NCI-H1105 (cell line): ENCODE data around the gene LONRF2.

Source experiments
- DNase-seq: peaks from one replicate; lab custom pipeline; 2025; lab: John Stamatoyannopoulos, UW

The LONRF2 gene

DNA sequence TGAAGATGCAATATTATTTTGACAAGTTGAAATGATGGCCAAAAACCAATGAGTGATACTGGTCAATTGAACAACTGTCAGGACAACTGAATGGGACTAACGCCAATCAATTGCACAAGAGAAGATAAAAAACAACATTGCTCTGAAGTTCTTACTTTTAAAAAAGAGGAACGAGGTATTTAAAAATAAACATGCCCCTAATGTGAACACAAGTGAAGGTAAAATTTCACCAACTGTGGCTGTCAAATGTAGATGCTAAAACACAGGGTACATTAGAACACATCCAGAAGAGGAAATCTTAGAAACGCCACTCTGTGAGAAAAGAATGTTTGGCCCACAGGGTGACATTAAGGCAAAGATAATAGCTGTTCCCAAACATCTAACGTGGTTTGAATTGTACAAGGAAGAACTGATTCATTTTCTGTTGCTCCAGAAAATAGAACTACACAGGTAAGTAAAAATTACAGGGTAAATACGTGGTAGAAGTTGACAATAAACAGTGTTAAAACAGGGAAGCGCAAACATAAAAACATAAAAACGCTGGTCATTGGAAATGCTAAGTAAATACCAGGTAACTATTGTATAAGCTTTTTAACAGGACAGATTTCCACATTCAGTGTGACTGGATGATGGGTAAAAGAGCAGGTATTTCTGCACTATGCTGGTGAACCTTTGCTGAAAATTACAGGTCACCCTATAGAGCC, 20.3 kb downstream of the LONRF2 start:
- no peak for DNase-seq

DNA sequence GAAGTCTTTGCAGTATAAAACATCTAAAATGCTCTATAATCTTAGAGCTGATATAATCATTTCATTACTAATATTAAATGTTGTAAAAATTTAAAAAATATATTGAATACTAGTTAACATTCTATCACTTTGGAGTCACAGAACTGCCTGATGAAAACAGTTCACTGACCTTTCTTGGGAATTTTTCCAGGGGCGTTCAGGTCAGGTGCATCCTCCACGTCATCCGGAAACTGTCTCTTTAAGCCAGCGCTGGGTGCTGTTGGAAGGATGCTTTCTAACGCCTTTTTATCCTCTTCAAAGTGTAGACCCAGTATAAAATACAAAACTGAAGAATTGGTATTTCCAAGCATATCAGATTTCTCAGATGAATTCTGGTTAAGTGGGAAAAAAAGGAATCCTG, 22.8 kb downstream of the LONRF2 start:
- DNase-seq, result no peak

DNA sequence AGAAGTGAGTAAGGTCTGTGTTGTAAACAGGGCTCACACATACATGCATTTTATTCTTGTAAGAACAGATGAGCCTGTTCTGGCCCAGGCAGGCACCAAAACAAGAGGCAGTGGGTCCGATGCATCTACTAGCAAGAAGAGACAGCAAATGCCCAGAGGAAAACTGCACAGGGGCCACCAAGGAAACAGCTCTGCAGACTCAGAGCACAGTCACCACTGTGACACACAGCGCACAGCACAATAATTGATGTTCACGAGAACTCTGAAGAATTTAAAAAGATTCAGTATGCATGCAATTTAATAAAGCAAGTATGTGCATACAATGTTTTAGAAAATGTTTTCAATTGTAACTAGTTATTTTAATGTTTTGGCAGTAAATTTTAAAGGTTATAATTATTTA, 24.8 kb downstream of the LONRF2 start:
- no peak for DNase-seq

DNA sequence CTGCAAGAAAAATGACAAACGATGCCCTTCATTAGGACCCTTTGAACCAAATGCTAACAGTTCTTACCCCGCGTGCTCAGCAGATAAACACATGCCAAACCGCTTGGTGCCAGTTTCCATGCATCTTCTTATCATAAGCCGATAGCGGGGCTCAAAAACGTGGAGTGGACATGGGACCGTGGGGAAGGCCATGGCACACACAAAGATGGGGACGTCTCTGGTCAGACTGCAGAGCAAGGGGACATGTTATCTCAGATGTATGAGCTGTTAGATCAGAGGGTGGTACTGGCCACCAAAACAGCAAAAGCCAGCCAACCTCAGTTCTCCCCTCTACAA, 28.2 kb downstream of the LONRF2 start:
- DNase-seq, result no peak

DNA sequence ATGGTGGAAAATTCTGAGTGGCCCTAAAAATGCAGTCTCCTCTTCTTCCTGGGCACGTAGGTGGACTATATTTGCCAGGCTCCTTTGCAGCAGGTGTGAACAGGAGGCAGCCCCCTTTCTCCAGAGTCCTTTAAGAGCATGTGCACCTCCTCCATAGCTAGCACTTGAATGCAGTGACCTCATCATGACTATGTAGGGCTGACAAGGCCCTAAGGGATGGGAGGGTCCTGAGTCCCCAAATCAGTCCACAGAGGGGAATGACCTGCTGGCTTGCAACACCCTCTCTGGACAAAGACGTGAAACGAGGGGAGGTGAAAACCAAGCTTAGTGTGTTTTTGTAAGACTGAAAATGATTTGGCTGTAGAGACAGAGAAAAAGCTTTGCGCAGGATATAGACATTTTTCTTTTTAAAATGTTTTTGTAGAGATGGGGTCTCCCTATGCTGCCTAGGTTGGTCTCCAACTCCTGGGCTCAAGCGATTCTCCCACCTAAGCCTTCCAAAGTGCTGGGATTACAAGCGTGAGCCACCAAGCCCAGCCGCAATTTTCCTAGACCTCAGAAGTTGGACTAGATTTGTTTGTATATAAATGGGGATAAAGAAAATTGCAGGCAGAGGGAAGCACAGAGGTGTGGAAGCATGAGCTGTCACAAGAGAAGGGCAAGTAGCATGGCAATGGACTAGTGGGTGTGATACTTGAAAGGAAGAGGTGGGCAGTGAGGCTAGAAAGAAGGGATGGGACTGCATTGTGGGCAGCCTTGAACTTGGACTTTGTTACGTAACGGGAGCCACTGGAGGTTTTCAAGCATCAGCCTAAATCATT, 28.8 kb downstream of the LONRF2 start:
- DNase-seq, result no peak

DNA sequence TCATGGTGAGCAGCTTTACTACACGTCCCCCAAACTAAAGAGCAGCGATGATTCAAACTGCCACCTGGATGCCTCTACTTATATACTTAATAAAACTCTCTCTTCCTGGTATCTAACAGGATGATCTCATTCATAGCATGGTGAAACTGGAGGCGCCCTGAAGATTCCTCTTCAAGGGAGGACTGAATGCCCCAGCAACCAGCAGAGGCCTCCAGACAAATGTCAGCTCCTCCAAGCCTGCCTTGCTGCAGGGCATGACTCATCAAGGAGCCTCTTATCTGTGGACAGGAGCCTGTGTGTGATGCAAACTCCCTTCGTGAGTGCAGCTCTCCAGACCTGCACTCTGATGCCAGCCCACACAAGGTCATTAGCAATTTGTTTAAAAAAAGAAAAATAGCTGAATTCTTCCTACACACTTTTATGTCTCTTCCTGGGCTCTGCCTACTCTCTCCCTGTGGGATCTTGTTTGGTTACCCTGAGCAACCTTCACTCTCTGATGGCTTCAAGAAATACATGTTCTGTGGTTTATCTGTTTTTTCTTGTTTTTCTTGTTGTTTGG, 30.2 kb downstream of the LONRF2 start:
- DNase-seq, result no peak

DNA sequence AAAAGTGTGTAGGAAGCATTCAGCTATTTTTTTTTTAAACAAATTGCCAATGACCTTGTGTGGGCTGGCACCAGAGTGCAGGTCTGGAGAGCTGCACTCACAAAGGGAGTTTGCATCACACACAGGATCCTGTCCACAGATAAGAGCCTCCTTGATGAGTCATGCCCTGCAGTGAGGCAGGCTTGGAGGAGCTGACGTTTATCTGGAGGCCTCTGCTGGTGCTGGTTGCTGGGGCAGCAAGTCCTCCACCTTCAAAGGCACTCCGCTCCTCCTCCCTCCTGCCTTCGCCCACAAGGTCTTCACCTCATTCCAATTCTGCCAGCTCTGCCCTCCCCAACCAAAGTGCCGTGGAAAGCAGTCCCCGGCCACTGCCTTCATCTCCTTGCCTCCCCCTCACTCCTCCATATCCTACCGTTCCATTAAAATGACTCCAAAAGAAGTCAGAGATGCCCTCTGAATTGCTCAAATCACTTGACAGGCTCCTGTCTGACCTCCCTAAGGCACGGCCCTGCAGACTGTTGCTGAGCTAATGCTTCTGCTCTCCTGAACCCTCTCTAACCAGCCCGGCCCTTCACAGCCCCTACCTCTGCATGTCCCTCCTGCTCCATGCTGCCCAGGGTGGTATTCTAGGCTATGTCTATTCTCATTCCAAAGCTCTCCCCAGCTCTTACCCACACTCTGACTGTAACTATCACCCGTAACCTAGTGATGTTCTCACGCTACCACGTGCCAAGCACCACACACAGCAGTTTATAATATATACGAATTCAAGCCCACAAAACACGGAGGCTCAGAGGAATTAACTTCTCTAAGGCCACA, 30.9 kb downstream of the LONRF2 start:
- no peak for DNase-seq

DNA sequence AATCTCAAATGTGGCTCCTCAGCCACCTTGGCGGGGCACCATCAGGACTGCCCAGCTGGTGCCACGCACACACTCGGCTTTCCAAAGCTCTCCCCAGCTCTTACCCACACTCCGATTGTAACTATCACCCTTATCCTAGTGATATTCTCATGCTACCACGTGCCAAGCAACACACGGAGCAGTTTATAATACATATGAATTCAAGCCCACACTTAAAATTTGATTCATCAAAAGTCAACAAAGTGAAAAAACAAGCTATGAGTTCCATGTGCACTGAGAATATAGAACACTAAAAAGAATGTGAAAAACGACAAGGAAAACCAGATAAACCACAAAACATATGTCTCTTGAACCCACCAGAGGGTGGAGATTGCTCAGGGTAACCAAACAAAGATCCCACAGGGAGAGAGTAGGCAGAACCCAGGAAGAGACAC, 31.6 kb downstream of the LONRF2 start:
- DNase-seq, result no peak

DNA sequence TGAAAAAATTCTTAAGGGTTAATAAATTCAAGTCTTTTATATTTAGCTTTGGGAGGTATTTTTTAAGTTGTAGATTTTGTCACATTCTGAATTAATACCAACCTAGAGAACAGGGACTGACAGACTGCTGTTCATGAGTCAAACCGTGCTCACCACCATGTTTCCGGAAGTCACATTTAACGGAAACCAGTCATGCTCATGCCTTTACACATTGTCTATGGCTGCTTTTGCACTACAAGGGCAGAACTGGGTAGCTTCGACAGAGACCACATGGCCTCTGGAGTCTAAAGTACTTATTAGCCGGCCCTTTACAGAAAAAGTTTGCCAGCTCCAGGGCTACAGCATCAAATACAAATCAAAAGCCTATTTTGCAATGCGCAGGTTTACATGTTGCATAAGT, 33.3 kb downstream of the LONRF2 start:
- DNase-seq, result no peak

DNA sequence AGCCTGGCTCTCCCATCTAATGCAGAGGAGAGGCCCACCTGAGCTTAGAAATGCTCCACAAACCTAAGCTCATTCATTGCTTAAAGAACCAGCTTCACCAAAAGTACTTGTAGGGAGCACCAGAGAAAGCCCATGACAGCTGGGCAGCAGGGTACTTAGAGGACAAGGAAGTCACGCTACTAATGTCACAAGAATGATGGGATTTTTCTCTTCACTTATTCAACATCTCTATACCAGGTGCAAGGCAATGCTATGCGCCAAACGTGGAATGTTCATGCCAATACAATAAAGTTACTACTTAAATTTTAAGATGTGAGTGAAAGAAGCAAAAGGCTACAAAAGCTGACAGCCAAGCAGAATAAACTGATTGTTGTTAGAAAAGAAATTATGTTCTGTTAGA, 36.0 kb downstream of the LONRF2 start:
- no peak for DNase-seq

DNA sequence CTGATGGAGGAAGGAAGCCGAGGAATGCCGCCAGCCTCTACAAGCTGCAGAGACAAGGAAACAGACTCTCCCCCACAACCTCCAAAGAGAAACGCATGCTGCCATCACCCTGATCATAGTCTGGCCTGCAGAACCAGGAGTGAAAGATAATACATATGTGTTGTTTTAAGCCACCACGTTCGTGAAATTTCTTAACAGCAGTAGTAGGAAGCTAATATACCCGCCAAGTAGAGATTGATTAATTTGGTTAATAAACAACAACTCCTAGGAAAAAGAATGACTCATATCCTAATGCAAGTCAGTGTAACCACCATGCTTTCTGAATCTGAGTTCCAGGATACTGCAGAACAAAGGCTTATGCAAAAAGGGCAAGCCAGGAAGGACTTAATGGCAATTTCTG, 36.6 kb downstream of the LONRF2 start:
- DNase-seq, result no peak

DNA sequence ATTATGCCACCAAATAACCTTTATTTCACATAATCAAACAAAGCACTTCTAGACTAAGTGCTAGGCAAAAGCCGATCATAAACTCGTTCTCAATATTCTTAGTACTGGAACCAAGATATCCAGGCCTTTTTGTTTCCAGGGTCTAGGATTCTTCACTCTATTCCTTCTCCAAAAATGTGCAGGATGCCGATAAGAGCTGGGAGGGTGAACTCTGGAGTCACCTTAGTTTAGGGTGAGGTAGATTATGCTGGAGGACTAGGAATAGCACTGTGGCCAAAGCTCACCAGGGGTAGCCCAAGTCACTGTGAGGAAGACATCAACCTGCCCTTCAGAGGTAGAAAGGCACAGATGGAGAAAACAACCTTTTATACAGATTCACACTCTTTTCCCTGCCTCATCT, 37.3 kb downstream of the LONRF2 start:
- DNase-seq, result no peak

DNA sequence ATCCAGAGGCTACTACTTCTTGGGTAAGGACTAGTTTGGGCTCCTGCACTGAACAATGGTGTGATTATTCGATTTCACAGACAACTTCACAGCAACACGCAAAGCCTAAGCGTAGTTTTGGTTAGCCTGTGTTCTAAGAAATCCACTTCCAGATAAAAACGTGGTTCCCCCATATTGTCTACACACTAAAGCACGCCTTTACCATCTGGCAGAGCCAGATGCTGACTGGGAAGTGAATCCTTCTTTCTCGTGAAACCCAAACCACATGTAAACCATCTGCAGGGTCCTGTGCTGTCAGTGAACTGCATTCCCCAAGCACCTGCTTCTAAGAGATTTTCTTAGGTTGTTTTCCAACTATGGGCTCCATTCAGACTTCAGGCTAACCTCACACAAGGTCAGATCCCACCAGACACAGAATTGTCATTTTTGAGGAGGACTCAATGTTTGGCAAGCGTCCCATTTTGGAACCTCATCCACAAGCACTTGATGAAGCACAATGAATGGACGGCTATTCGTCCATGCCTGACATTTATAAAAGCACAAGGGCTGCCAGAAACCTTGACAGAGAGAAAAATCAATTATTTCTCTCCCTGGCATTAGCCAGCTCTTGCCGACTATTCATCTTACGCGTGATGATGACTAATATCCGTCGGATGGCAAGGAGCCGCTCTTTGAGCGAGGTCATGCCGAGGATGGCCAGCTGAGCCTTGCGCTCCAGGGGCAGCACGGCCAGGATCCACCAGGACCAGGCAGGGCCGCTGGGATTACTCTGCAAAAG, 38.4 kb downstream of the LONRF2 start:
- no peak for DNase-seq

DNA sequence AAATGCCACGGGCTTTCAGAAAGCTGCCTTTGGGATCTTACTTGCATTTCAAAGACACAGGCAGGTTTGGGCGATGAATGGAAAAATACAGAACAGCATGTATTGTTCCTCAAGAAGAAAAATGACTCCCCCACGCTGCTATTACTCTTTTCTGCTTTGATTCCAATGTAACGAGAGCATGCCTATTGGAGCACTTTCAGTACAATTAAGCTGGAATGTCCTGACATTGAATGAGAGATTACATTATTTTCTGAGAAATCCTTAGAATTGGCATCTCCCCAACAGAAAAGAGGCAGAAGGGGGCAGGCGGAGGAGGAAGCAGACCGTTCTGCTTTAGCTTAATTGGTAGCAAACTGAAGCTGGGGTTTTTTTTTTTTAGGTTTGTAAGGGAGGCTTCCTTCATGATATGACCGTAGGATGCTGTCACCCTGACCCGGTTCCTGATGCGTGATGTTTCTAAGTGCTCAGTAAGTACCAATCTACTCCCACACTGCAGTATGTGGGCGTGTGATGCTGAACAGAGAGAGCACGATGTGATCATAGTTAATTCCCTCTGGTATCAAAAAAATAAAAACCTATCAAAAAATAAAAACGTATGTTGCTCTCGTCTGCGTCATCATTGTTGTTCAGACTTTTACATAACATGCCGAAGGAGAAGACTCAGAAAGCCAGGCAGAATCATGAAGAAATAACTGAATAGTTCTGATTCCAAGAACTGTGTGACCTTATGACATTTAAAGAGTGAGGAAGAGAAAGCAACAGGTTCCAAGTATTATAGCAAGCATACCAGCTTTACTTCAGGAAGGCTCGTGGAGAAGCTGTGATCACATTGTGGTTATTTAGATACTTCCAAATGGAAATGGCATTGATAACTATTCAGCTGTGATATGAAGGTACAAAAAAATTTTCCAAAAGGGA, 40.5 kb downstream of the LONRF2 start:
- DNase-seq, result no peak

DNA sequence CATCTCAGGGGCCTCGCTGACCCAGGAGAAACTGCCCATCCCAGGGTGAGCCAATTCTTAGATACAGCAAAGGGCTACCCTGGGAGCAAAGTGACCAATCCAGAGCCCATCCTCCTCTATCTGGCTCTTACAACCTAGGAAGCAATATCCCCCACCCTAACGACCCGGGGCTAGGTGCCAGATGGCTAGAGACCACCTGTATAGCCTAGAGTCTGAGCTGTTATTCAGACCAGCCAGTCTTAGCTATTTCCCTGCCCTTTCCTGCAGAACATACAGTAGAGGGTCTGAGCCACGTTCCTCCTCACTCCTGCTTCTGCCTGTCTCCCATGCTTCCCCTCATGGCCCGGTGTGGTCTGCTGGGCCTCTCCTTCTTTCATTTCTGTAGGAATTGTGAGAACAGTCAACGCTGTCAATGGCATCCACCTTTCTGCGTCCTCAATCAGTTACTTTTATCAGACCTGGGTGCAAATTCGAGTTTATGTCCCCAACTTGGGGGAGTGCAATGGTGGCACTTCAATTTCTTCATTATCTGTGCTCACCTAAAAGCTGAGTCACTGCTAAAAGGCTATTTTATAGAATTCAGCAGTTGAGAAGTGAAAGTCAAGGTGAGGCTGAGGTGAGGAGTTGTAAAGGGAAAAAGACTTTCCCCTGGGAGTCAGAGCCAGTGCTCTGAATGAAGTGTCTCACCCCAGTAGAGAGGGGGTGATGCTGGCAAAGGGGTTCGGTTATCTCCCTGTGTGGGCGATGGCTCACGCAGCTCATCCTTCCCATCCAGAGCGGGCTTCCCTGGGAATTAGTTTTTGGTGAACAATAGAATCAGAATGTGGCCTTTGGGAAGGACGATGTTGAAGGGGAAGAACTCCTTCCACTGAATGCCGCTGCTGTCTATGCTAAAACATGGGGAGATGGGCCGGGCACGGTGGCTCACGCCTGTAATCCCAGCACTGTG, 42.4 kb downstream of the LONRF2 start:
- no peak for DNase-seq

DNA sequence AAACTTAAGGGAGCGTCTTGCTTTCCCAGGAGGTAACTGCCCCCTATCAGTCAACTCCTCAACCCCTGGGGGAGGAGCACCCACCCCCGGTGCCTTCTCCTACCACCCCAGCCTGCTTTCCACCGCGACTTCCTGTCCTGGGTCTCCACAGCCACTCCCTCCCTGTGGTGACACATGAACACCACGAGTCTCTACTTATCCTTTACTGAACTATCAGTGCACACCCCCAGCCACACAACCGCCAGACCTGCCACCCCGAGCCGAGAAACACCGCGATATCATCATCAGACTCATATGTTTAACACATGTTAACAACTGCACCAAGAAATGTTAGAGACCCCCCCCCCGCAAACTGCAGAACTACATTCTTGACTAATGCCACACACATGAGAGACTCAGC, 43.3 kb downstream of the LONRF2 start:
- no peak for DNase-seq

DNA sequence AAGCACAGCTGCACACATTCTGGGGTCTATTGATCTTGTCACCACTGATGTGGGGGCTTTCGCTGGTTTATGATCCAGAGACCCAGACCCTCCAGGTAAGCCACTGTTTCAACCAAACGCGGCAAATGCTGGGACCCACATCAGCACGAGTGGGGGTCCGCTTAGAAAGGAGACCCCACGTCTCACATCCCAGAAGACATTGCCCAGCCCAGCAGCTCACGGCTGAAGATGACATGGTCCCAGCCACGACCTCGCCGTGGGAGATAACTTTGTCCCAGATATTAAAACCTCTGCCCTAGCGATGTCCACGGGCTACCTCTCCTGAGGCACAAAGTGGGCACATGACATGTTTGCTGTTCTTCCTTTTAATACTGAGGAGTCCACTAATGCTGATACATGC, 43.8 kb downstream of the LONRF2 start:
- no peak for DNase-seq

DNA sequence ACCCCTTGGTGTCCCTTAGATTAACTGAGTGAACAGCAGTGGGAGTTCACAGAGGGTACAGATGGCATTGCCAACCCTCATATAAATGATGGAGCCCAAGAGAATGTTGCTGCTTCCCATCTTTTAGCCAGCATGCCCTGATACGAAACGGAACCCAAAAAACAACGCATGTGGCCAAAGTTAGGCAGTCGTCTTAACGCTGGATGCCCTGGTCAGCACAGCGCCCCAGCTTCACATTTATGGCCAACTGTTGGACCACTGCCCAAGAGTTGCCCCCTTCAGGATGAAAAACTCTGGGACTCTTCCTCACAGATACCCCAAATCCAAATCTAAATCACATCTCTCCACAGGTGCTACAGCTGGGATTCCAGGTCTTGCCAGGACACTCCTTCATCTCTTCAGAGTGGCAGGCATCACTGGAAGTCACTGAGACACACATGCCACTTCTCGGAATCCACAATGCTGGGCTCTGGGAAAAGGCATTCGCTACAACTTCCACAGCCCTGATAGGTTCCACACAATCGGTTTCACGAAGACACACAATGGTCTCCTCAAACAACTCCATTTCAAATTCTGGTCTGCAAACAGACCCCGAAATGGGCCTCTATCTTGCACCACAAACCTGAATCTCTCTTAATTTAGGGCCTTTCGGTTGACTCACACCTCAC, 44.6 kb downstream of the LONRF2 start:
- DNase-seq, result no peak

DNA sequence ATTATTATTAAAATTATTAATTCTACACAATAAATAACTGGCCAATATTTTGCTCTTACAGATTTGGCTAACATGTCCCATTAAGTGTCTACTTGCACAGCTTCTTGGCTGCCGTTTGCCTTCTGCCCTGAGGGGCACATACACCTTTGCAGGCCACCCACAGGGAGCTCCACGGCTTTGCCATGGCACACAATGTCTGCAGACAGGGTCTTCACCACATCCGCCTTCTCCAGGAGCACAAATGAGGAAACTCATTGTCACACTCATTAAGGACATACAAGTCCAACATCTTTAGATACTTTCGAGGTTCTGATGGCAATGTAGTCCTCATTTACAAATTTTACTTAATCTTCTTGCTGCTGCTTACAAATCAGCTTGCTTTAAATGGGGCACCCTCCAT, 45.6 kb downstream of the LONRF2 start:
- DNase-seq, result no peak
